Measurements from ENCODE around the gene A2ML1.
A peak's percentile ranks its signal among the peaks of the same experiment; 100 is the strongest.
"Not testable (repeated sequence)": the region's sequence is repeated elsewhere in the genome, so short reads cannot be mapped to it uniquely, and the experiment has no call there.

Gene A2ML1

GRCh38 chr12:8899830-8900229 lies 77.4 kb downstream of the A2ML1 start:
- Mint-ChIP-seq H3K9me3 (no peaks in the 10 kb centered on the region), H3K27me3 (no peaks in the 10 kb centered on the region), H3K4me3 (no peak overlapping the region), H3K4me1 (ENCODE audit: low read depth) (no peaks in the 10 kb centered on the region), H3K27ac (no peak overlapping the region), H3K36me3 (ENCODE audit: low read depth) (no peaks in the 10 kb centered on the region)
- DNase-seq = no peak

GRCh38 chr12:8902703-8903102 lies 80.3 kb downstream of the A2ML1 start:
- not testable (repeated sequence) for H3K27ac Mint-ChIP-seq; H3K4me1 Mint-ChIP-seq (ENCODE audit: low read depth); DNase-seq; H3K4me3 Mint-ChIP-seq; H3K36me3 Mint-ChIP-seq (ENCODE audit: low read depth); H3K27me3 Mint-ChIP-seq; H3K9me3 Mint-ChIP-seq

- Mint-ChIP-seq H3K27me3 (no peaks in the 10 kb centered on the region), H3K4me1 (ENCODE audit: low read depth) (no peaks in the 10 kb centered on the region), H3K36me3 (ENCODE audit: low read depth) (no peaks in the 10 kb centered on the region), H3K27ac (no peak overlapping the region), H3K4me3 (no peak overlapping the region), H3K9me3 (no peaks in the 10 kb centered on the region)
- DNase-seq = no peak
Observed at GRCh38 chr12:8903646-8904045, 81.2 kb downstream of the A2ML1 start.

GRCh38 chr12:8904665-8905064 lies 82.2 kb downstream of the A2ML1 start:
- no peaks in the 10 kb centered on the region for H3K27me3 Mint-ChIP-seq
- no peak overlapping the region for H3K27ac Mint-ChIP-seq
- no peaks in the 10 kb centered on the region for H3K9me3 Mint-ChIP-seq
- H3K4me3 Mint-ChIP-seq = no peak overlapping the region
- H3K4me1 Mint-ChIP-seq (ENCODE audit: low read depth) = no peaks in the 10 kb centered on the region
- no peaks in the 10 kb centered on the region for H3K36me3 Mint-ChIP-seq (ENCODE audit: low read depth)
- no peak for DNase-seq

- Mint-ChIP-seq H3K36me3 (ENCODE audit: low read depth) (no peaks in the 10 kb centered on the region), H3K27me3 (no peaks in the 10 kb centered on the region), H3K4me1 (ENCODE audit: low read depth) (no peaks in the 10 kb centered on the region), H3K4me3 (no peak overlapping the region), H3K9me3 (no peaks in the 10 kb centered on the region), H3K27ac (no peak overlapping the region)
- no peak for DNase-seq
Observed at GRCh38 chr12:8905546-8905945, 83.1 kb downstream of the A2ML1 start.

GRCh38 chr12:8906266-8907180 lies 84.1 kb downstream of the A2ML1 start:
- no peak for DNase-seq
- no peak overlapping the region for H3K27ac Mint-ChIP-seq
- H3K27me3 Mint-ChIP-seq = no peaks in the 10 kb centered on the region
- H3K4me1 Mint-ChIP-seq (ENCODE audit: low read depth) = no peaks in the 10 kb centered on the region
- no peaks in the 10 kb centered on the region for H3K36me3 Mint-ChIP-seq (ENCODE audit: low read depth)
- H3K4me3 Mint-ChIP-seq = no peak overlapping the region
- H3K9me3 Mint-ChIP-seq = no peaks in the 10 kb centered on the region

- H3K4me3 Mint-ChIP-seq = no peak overlapping the region
- H3K36me3 Mint-ChIP-seq (ENCODE audit: low read depth) = no peaks in the 10 kb centered on the region
Observed at GRCh38 chr12:8907513-8907912, 85.1 kb downstream of the A2ML1 start.

GRCh38 chr12:8909752-8910151 lies 87.3 kb downstream of the A2ML1 start:
- no peak overlapping the region for H3K4me3 Mint-ChIP-seq
- no peak overlapping the region for H3K27ac Mint-ChIP-seq
- no peaks in the 10 kb centered on the region for H3K36me3 Mint-ChIP-seq (ENCODE audit: low read depth)
- no peaks in the 10 kb centered on the region for H3K27me3 Mint-ChIP-seq
- no peaks in the 10 kb centered on the region for H3K9me3 Mint-ChIP-seq
- peaks cover 14% of the 10 kb centered on the region for H3K4me1 Mint-ChIP-seq (ENCODE audit: low read depth)
- no peak for DNase-seq

More at GRCh38 chr12:8907513-8907912, 85.1 kb downstream of the A2ML1 start:
- Mint-ChIP-seq H3K27me3 (no peaks in the 10 kb centered on the region), H3K4me1 (ENCODE audit: low read depth) (no peaks in the 10 kb centered on the region), H3K27ac (no peak overlapping the region), H3K9me3 (no peaks in the 10 kb centered on the region)
- no peak for DNase-seq

- no peaks in the 10 kb centered on the region for H3K36me3 Mint-ChIP-seq (ENCODE audit: low read depth)
- no peak overlapping the region for H3K4me3 Mint-ChIP-seq
- H3K27me3 Mint-ChIP-seq = no peaks in the 10 kb centered on the region
- peaks cover 14% of the 10 kb centered on the region for H3K4me1 Mint-ChIP-seq (ENCODE audit: low read depth)
- H3K9me3 Mint-ChIP-seq = no peaks in the 10 kb centered on the region
- H3K27ac Mint-ChIP-seq = no peak overlapping the region
- no peak for DNase-seq
Observed at GRCh38 chr12:8911606-8912268, 89.3 kb downstream of the A2ML1 start.

- H3K4me3 Mint-ChIP-seq = peak overlapping the region; percentile 84
- H3K36me3 Mint-ChIP-seq (ENCODE audit: low read depth) = no peaks in the 10 kb centered on the region
- no peak overlapping the region for H3K27ac Mint-ChIP-seq
- DNase-seq = no peak
- no peaks in the 10 kb centered on the region for H3K9me3 Mint-ChIP-seq
- H3K27me3 Mint-ChIP-seq = no peaks in the 10 kb centered on the region
- peaks cover 14% of the 10 kb centered on the region for H3K4me1 Mint-ChIP-seq (ENCODE audit: low read depth)
Observed at GRCh38 chr12:8912914-8913313, 90.5 kb downstream of the A2ML1 start.

- peak overlapping the region; percentile 90 for H3K27ac Mint-ChIP-seq
Observed at GRCh38 chr12:8913702-8914032, 91.2 kb downstream of the A2ML1 start.

GRCh38 chr12:8914033-8914715 lies 91.8 kb downstream of the A2ML1 start, which contains the start of gene PHC1:
PHC1 (plus strand) TSS chr12:8914509; CDS start chr12:8917678, 3,169 bp downstream.
- not testable (repeated sequence) for H3K36me3 Mint-ChIP-seq (ENCODE audit: low read depth); H3K27me3 Mint-ChIP-seq; H3K9me3 Mint-ChIP-seq
- DNase-seq = peak; percentile 83
- H3K27ac Mint-ChIP-seq = peak within 1 kb of the TSS; percentile 90
- peak within 1 kb of the TSS; percentile 84 for H3K4me3 Mint-ChIP-seq
- peaks cover 14% of the 10 kb centered on the region for H3K4me1 Mint-ChIP-seq (ENCODE audit: low read depth)

More at GRCh38 chr12:8913702-8914032, 91.2 kb downstream of the A2ML1 start:
- H3K9me3 Mint-ChIP-seq = no peaks in the 10 kb centered on the region
- H3K36me3 Mint-ChIP-seq (ENCODE audit: low read depth) = peaks cover 3% of the 10 kb centered on the region
- no peaks in the 10 kb centered on the region for H3K27me3 Mint-ChIP-seq
- peak overlapping the region; percentile 84 for H3K4me3 Mint-ChIP-seq
- H3K4me1 Mint-ChIP-seq (ENCODE audit: low read depth) = peaks cover 14% of the 10 kb centered on the region
- DNase-seq = no peak

- DNase-seq = peak; percentile 81
- peaks cover 14% of the 10 kb centered on the region for H3K4me1 Mint-ChIP-seq (ENCODE audit: low read depth)
- no peaks in the 10 kb centered on the region for H3K27me3 Mint-ChIP-seq
- peaks cover 8% of the 10 kb centered on the region for H3K36me3 Mint-ChIP-seq (ENCODE audit: low read depth)
- no peaks in the 10 kb centered on the region for H3K9me3 Mint-ChIP-seq
- H3K4me3 Mint-ChIP-seq = no peak overlapping the region
- H3K27ac Mint-ChIP-seq = no peak overlapping the region
Observed at GRCh38 chr12:8914716-8915526, 92.5 kb downstream of the A2ML1 start.

- Mint-ChIP-seq H3K36me3 (ENCODE audit: low read depth) (peaks cover 13% of the 10 kb centered on the region), H3K27me3 (no peaks in the 10 kb centered on the region), H3K4me3 (no peak overlapping the region), H3K27ac (no peak overlapping the region), H3K9me3 (no peaks in the 10 kb centered on the region), H3K4me1 (ENCODE audit: low read depth) (peaks cover 14% of the 10 kb centered on the region)
- no peak for DNase-seq
Observed at GRCh38 chr12:8916154-8916553, 93.7 kb downstream of the A2ML1 start.
